Parathyroid adenoma (tissue), 2 donors: ENCODE results near the gene GIMAP8.
A peak's percentile ranks its signal among the peaks of the same experiment; 100 is the strongest.

ENCODE experiments used
- H2AFZ ChIP-seq: fragments of 300-600 bp; sonication (generic); one replicate; pipeline ENCODE4 v1.7.0; 2017; ENCODE audit warnings: antibody characterized with exemption, mild to moderate bottlenecking
- H3K27ac ChIP-seq: fragments of 300-600 bp; sonication (generic); one replicate; pipeline ENCODE4 v1.7.0; 2017
- H3K27me3 ChIP-seq: fragments of 300-600 bp; sonication (generic); one replicate; pipeline ENCODE4 v1.7.0; 2017; ENCODE audit warnings: low read length; ENCODE audit not compliant: control insufficient read depth, insufficient read depth
- H3K36me3 ChIP-seq: fragments of 300-600 bp; sonication (generic); one replicate; pipeline ENCODE4 v1.7.0; 2017; ENCODE audit warnings: low read length; ENCODE audit not compliant: control insufficient read depth, insufficient read depth
- H3K4me1 ChIP-seq: fragments of 300-600 bp; sonication (generic); one replicate; pipeline ENCODE4 v1.7.0; 2017; ENCODE audit warnings: control low read depth
- H3K4me2 ChIP-seq: fragments of 300-600 bp; sonication (generic); one replicate; pipeline ENCODE4 v1.7.0; 2017; ENCODE audit warnings: low read length
- H3K4me3 ChIP-seq: fragments of 300-600 bp; sonication (generic); one replicate; pipeline ENCODE4 v1.7.0; 2017; ENCODE audit warnings: low read depth, low read length
- H3K79me2 ChIP-seq: fragments of 300-600 bp; sonication (generic); one replicate; pipeline ENCODE4 v1.7.0; 2017; ENCODE audit warnings: control low read depth
- H3K9ac ChIP-seq: fragments of 300-600 bp; sonication (generic); one replicate; pipeline ENCODE4 v1.7.0; 2017; ENCODE audit warnings: mild to moderate bottlenecking
- H3K9me3 ChIP-seq: fragments of 300-600 bp; sonication (generic); one replicate; pipeline ENCODE4 v1.7.0; 2017; ENCODE audit warnings: low read length; ENCODE audit not compliant: control insufficient read depth
- TF ChIP-seq, protein P1 (sequence below): fragments of 300-600 bp; sonication (generic); IDR thresholded peaks from one replicate; pipeline ENCODE4 v1.7.0; 2017; ENCODE audit warnings: antibody characterized with exemption, mild to moderate bottlenecking
- donor health status: primary hyperparathyroidism.

GIMAP8 gene

DNA sequence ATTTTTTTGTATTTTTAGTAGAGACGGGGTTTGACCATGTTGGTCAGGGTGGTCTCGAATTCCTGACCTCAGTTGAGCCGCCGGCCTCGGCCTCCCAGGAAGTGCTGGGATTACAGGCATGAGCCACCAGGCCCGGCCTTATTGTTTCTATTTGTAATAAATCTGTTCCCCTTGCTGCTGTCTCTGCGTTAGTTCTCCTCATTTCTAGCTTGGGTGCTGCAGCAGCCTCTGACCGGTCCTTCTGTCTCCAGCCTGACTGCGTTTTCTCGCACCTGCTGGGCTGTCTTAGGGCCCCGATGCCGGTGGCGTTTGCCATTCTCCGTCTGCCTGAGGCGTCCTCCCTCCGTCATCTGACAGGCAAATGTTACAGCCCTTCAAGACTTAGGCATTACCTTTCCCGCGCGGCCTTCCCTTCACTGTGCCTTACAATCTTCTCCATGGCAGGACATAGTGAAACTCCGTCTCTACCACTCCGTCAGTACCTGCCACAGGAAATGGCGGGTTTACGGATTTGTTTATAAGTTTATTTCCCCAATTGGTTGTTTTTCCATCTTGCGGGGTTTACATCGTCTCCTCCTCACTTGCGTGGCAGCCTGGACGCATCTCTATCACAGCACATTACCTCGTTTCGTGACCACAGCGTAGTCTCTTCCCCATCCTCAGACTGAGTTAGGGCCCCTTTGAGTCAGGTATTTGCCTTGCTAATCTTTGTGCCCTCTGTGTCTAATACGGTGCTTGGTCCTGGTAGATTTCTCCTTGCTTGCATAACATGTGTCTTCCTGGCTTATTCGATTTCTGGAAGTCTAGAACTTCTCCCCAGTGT, 2.3 kb upstream of the GIMAP8 start:
- no peaks in the 10 kb centered on the region for H3K36me3 ChIP-seq
- H3K4me3 ChIP-seq, result no peak overlapping the region
- no peak overlapping the region for H2AFZ ChIP-seq
- H3K9me3 ChIP-seq, result no peaks in the 10 kb centered on the region
- no peak overlapping the region for H3K4me2 ChIP-seq
- no peaks in the 10 kb centered on the region for H3K4me1 ChIP-seq
- H3K79me2 ChIP-seq, result no peaks in the 10 kb centered on the region
- H3K27ac ChIP-seq, result no peak overlapping the region
- TF ChIP-seq, protein P1, sequence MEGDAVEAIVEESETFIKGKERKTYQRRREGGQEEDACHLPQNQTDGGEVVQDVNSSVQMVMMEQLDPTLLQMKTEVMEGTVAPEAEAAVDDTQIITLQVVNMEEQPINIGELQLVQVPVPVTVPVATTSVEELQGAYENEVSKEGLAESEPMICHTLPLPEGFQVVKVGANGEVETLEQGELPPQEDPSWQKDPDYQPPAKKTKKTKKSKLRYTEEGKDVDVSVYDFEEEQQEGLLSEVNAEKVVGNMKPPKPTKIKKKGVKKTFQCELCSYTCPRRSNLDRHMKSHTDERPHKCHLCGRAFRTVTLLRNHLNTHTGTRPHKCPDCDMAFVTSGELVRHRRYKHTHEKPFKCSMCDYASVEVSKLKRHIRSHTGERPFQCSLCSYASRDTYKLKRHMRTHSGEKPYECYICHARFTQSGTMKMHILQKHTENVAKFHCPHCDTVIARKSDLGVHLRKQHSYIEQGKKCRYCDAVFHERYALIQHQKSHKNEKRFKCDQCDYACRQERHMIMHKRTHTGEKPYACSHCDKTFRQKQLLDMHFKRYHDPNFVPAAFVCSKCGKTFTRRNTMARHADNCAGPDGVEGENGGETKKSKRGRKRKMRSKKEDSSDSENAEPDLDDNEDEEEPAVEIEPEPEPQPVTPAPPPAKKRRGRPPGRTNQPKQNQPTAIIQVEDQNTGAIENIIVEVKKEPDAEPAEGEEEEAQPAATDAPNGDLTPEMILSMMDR, result no peak
- no peak overlapping the region for H3K9ac ChIP-seq
- no peaks in the 10 kb centered on the region for H3K27me3 ChIP-seq

DNA sequence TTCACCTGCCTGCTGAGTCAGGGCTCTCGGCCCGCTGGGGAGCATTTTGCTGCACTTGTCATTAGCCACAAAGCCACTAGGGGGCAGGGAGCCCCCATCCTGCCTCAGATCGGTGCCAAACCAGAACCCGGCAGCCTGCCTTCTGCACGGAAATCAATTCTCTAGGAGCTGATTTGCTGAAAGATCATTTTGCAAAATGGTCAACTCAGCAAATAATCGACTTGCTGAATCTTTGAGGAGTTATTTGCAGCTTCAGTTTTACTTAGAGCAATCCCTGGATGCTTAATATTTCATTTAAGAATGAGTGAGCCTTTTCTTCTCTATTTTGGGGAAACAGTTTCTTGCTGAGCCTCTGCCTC, 1.7 kb upstream of the GIMAP8 start:
- no peaks in the 10 kb centered on the region for H3K36me3 ChIP-seq
- no peaks in the 10 kb centered on the region for H3K79me2 ChIP-seq
- H3K4me2 ChIP-seq, result no peak overlapping the region
- H3K9me3 ChIP-seq, result no peaks in the 10 kb centered on the region
- no peak overlapping the region for H3K9ac ChIP-seq
- TF ChIP-seq, protein P1, result peak; percentile 94
- H3K4me3 ChIP-seq, result no peak overlapping the region
- H3K4me1 ChIP-seq, result no peaks in the 10 kb centered on the region
- no peaks in the 10 kb centered on the region for H3K27me3 ChIP-seq
- H2AFZ ChIP-seq, result no peak overlapping the region
- H3K27ac ChIP-seq, result no peak overlapping the region

DNA sequence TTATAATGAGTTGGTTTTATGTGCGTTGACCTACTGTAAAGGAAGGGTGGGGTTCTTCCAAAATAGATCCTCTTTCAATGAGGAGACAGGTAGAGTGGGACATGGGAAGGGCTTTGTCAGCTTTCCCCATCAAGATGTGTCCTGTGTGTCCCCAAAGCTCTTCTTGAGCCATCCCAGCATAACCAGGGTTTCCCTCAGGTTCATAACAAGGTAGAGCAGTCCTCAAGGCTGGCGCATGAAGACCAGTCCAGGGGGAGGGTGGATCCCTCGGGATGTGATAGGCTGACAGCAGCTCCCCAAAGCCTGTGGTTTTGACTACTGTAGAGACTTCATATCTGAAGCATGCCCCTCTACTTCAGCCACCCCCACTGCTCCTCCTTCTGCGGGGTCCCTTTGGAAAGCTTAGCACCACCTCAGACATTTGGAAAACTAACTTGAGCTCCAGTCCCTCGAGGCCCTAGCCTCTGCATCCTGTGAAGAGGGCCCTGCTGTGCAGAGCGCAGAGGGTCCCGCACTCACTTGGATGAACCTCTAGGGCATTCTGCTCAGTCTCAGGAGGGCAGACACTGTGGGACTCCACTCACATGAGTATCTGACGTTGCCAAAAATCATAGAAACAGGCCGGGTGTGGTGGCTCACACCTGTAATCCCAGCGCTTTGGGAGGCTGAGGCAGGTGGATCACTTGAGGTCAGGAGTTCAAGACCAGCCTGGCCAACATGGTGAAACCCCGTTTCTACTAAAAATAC, 1.1 kb upstream of the GIMAP8 start:
- no peaks in the 10 kb centered on the region for H3K9me3 ChIP-seq
- no peak overlapping the region for H2AFZ ChIP-seq
- H3K27ac ChIP-seq, result peak overlapping the region; percentile 52
- no peaks in the 10 kb centered on the region for H3K27me3 ChIP-seq
- TF ChIP-seq, protein P1, result no peak
- H3K4me1 ChIP-seq, result no peaks in the 10 kb centered on the region
- H3K4me2 ChIP-seq, result no peak overlapping the region
- H3K36me3 ChIP-seq, result no peaks in the 10 kb centered on the region
- H3K79me2 ChIP-seq, result no peaks in the 10 kb centered on the region
- no peak overlapping the region for H3K9ac ChIP-seq
- H3K4me3 ChIP-seq, result no peak overlapping the region

DNA sequence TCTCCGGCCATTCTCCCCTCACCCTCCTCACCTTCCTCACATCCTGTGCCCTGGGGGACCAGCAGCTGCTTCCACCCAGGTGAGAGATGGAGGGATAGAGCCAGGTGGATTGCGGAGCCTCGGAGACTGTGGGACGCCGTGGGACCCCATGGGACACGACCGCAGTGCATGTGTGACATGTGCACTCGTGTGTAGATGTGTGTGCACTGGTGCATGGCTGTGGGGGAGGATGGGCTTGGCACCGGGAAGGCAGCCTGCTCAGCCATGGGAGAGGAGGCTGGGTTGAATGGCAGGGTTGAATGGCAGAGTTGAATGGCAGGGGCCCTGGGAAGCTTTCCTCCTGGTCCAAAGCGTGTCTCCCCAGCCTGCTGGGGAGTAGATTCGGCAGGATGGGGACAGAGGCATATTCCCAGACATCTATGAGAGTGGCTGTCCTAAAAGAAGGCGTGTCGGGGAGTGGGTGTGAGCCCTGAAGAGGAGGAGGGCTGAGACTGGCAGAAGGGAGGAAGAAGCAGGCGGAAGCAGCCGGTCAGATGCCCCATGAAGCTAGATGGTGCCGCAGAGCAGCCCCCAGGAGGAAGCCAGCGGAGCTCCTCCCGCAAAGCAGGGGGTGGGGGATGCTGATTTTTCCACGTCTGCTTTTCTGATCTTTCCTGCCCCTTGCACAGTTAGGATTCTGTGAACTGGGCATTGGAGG, 815 bp downstream of the GIMAP8 start:
- H3K79me2 ChIP-seq, result no peaks in the 10 kb centered on the region
- no peak overlapping the region for H3K9ac ChIP-seq
- H3K4me2 ChIP-seq, result no peak overlapping the region
- H3K36me3 ChIP-seq, result no peaks in the 10 kb centered on the region
- H2AFZ ChIP-seq, result no peak overlapping the region
- H3K4me1 ChIP-seq, result no peaks in the 10 kb centered on the region
- TF ChIP-seq, protein P1, result no peak
- no peaks in the 10 kb centered on the region for H3K27me3 ChIP-seq
- H3K27ac ChIP-seq, result peak overlapping the region; percentile 57
- H3K4me3 ChIP-seq, result peak overlapping the region; percentile 44
- H3K9me3 ChIP-seq, result no peaks in the 10 kb centered on the region
